OCI-LY7 (cell line): ENCODE measurements around the gene ROBO3. TPM values are rescaled to one million over a fixed set of nuclear protein-coding genes. Genes with fewer than 3 reads are reported as not detected.

Source experiments
- BruUV-seq: library from RNA; stranded (reverse); fragments of 400-500 nt; replicated peaks from 2 replicates; lab custom pipeline; 2021; lab: Mats Ljungman, UMichigan
- CTCF ChIA-PET: fragments of 300-600 bp; sonication (Branson Sonifier 250); formaldehyde crosslinking; loops from one replicate; lab custom pipeline; 2022; ENCODE audit warnings: antibody characterized with exemption; ENCODE audit not compliant: unreplicated experiment; lab: Charles Lee
- POLR2A ChIA-PET: fragments of 300-600 bp; sonication (Branson Sonifier 250); formaldehyde crosslinking; loops from one replicate; lab custom pipeline; 2022; ENCODE audit warnings: antibody characterized with exemption; lab: Charles Lee
- DNase-seq: peaks from one replicate; pipeline ENCODE4 v3.0.0-alpha.2; 2015; ENCODE audit warnings: low spot score
- H2AFZ ChIP-seq: fragments of 200-600 bp; sonication (generic), shearing (Covaris generic); 2 replicates; pipeline ENCODE4 v1.6.1; 2014; ENCODE audit warnings: mild to moderate bottlenecking, antibody characterized with exemption, low read length, moderate library complexity
- H3K27ac ChIP-seq: fragments of 200-600 bp; sonication (generic); 2 replicates; pipeline ENCODE4 v1.5.1; 2014; ENCODE audit warnings: mixed run types, low read depth, mild to moderate bottlenecking, moderate library complexity, low read length, inconsistent platforms; ENCODE audit not compliant: poor library complexity, severe bottlenecking
- H3K36me3 ChIP-seq: fragments of 200-600 bp; sonication (generic); 2 replicates; pipeline ENCODE4 v1.6.1; 2014; ENCODE audit warnings: mild to moderate bottlenecking, antibody characterized with exemption, low read length, moderate library complexity, mixed read lengths; ENCODE audit not compliant: insufficient read depth
- H3K4me1 ChIP-seq: fragments of 200-600 bp; sonication (generic); 2 replicates; pipeline ENCODE4 v1.5.1; 2014; ENCODE audit warnings: mild to moderate bottlenecking, low read length; ENCODE audit not compliant: insufficient read depth, poor library complexity, severe bottlenecking
- H3K4me2 ChIP-seq: fragments of 200-600 bp; sonication (generic); 2 replicates; pipeline ENCODE4 v1.6.1; 2014; ENCODE audit warnings: mild to moderate bottlenecking, low read length
- H3K4me3 ChIP-seq: fragments of 200-600 bp; sonication (generic); 2 replicates; pipeline ENCODE4 v1.5.1; 2014; ENCODE audit warnings: mild to moderate bottlenecking, low read depth, low read length; ENCODE audit not compliant: poor library complexity, severe bottlenecking
- H3K79me2 ChIP-seq: fragments of 200-600 bp; sonication (generic); 2 replicates; pipeline ENCODE4 v1.6.1; 2016; ENCODE audit warnings: low read depth, mild to moderate bottlenecking, low read length, moderate library complexity, mixed read lengths; ENCODE audit not compliant: insufficient read depth
- H3K9me2 ChIP-seq: fragments of 200-600 bp; sonication (generic); 2 replicates; pipeline ENCODE4 v1.6.1; 2016; ENCODE audit warnings: mild to moderate bottlenecking, low read length, mixed read lengths; ENCODE audit not compliant: insufficient read depth
- H3K9me3 ChIP-seq: fragments of 200-600 bp; sonication (generic); 2 replicates; pipeline ENCODE4 v1.6.1; 2014; ENCODE audit warnings: mild to moderate bottlenecking, mixed run types, low read length, mixed read lengths
- H4K20me1 ChIP-seq: fragments of 200-600 bp; sonication (generic); 2 replicates; pipeline ENCODE4 v1.6.1; 2014; ENCODE audit warnings: mild to moderate bottlenecking, antibody characterized with exemption, low read length, moderate library complexity, mixed read lengths; ENCODE audit not compliant: insufficient read depth
- EZH2phosphoT487 ChIP-seq: fragments of 200-600 bp; sonication (generic); IDR thresholded peaks from 2 replicates; pipeline ENCODE4 v1.6.1; 2018; ENCODE audit warnings: low read depth, borderline replicate concordance, mild to moderate bottlenecking, mixed run types, antibody characterized with exemption, low read length, moderate library complexity, mixed read lengths
- intact Hi-C: fragments of 100-400 bp; cut with micrococcal nuclease; formaldehyde crosslinking; loops from one replicate; pipeline ENCODE4 v1.10.0; 2022; ENCODE audit not compliant: unreplicated experiment
- total RNA-seq, 2 experiments: library from RNA; depleted of rRNA in 1 of 2; stranded (reverse); fragments of >200 nt in 1 of 2; shearing (Covaris generic) in 1 of 2; gene quantifications; 2 replicates each; pipeline ENCODE4 v1.2.3, GENCODE V29; 2014 to 2022
- TF ChIP-seq, protein P1 (sequence below): fragments of 200-600 bp; sonication (generic); conservative IDR thresholded peaks from 2 replicates; pipeline ENCODE4 v1.5.1; 2014; ENCODE audit warnings: mild to moderate bottlenecking, antibody characterized with exemption, low read length, moderate library complexity, mixed read lengths

Gene ROBO3
- total RNA-seq, 2 experiments from 2014 or later: 0.19 TPM; not detected in 1

DNA sequence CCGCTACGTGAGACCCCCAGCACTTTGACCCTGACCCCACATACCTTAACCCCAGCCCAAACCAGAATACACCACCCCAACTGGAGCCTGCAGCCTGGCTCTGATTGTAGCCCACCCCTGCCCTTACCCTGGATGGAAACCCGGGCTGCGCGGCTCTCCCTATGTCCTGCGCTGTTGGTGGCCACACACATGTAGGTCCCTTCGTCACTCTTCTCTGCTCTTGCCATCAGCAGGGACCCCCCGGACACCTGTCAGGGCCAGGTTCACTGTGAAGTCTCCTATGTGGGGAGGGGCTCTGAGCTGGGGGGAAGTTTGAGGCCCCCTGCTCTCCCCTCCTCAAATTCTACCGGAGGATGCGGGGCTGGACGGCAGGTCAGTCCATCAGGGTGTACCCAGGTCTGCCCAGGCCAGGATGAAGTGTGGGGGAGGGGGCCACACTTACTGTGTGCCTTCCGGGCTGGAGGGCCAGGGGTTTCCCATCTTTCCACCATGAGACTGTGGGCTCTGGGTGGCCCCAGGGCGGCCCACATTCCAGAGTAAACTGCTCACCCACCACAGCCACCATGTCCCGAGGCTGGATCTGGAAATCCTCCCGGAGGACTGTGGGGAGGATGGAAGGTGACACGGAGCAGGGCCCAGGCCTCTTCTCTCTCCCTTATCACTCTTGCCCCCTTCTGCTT is 31.0 kb downstream of the ROBO3 start:
- POLR2A ChIA-PET: interaction anchor here (0.6 kb wide), 1 partner anchor 322 kb away, joined by 4 read pairs; no protein-coding TSS in a partner anchor
- TF ChIP-seq, protein P1, sequence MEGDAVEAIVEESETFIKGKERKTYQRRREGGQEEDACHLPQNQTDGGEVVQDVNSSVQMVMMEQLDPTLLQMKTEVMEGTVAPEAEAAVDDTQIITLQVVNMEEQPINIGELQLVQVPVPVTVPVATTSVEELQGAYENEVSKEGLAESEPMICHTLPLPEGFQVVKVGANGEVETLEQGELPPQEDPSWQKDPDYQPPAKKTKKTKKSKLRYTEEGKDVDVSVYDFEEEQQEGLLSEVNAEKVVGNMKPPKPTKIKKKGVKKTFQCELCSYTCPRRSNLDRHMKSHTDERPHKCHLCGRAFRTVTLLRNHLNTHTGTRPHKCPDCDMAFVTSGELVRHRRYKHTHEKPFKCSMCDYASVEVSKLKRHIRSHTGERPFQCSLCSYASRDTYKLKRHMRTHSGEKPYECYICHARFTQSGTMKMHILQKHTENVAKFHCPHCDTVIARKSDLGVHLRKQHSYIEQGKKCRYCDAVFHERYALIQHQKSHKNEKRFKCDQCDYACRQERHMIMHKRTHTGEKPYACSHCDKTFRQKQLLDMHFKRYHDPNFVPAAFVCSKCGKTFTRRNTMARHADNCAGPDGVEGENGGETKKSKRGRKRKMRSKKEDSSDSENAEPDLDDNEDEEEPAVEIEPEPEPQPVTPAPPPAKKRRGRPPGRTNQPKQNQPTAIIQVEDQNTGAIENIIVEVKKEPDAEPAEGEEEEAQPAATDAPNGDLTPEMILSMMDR: no peak
- TF ChIP-seq EZH2phosphoT487: no peak
- Histone ChIP-seq H3K9me3 (no peaks in the 10 kb centered on the region), H3K27ac (no peak overlapping the region), H3K4me3 (no peak overlapping the region), H4K20me1 (no peaks in the 10 kb centered on the region), H3K36me3 (no peaks in the 10 kb centered on the region), H3K4me1 (no peaks in the 10 kb centered on the region), H2AFZ (no peak overlapping the region), H3K9me2 (no peaks in the 10 kb centered on the region), H3K79me2 (no peaks in the 10 kb centered on the region), H3K4me2 (no peak overlapping the region)
- no TSS peak for BruUV-seq
- intact Hi-C loops: no loop called here
- no peak for DNase-seq
- CTCF ChIA-PET: no interaction called here

DNA sequence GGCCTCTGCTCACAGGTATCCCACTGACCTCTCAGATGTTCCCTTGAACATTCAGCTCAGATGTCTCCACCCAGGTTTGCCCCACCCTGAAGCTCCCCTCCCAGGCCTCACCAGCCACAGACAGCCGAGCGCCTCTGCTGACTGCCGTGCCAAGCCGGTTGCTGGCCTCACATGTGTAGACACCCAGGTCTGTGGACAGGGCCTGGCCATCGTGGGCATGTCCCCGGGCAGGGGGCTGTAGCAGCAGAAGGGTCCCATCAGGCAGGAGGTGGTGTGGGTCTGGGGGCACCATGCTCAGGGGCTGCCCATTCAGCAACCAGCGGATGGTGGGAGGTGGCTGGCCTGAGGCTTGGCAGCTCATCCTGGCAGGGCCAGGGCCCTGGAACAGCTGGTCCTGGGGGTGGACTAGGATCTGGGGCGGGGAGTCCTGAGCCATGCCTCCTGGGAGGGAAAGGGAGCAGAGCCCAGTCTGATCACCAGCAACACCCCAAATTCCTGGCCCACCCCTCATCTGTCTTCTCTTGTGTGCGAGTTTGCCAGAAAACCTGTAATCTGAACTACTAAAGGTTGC is 31.7 kb downstream of the ROBO3 start:
- H3K4me3 ChIP-seq: no peak overlapping the region
- H2AFZ ChIP-seq: no peak overlapping the region
- no peaks in the 10 kb centered on the region for H3K9me2 ChIP-seq
- TF ChIP-seq, protein P1: no peak
- no peak for TF ChIP-seq EZH2phosphoT487
- H4K20me1 ChIP-seq: no peaks in the 10 kb centered on the region
- intact Hi-C loops: no loop called here
- CTCF ChIA-PET: no interaction called here
- no peaks in the 10 kb centered on the region for H3K36me3 ChIP-seq
- no peaks in the 10 kb centered on the region for H3K9me3 ChIP-seq
- no peaks in the 10 kb centered on the region for H3K4me1 ChIP-seq
- no peaks in the 10 kb centered on the region for H3K79me2 ChIP-seq
- POLR2A ChIA-PET: interaction anchor here (0.6 to 0.7 kb wide), 2 partner anchors 18 to 321 kb away, joined by 4 read pairs; no protein-coding TSS in a partner anchor
- DNase-seq: no peak
- no peak overlapping the region for H3K27ac ChIP-seq
- BruUV-seq: no TSS peak
- no peak overlapping the region for H3K4me2 ChIP-seq
